NCI-H446 (cell line): ENCODE data around the gene MT1A.
"Not testable (repeated sequence)": the region's sequence is repeated elsewhere in the genome, so short reads cannot be mapped to it uniquely, and the experiment has no call there.

Source experiments
- DNase-seq, 2 experiments: peaks; one replicate each; lab custom pipeline; 2025; lab: John Stamatoyannopoulos, UW

The MT1A gene

DNA sequence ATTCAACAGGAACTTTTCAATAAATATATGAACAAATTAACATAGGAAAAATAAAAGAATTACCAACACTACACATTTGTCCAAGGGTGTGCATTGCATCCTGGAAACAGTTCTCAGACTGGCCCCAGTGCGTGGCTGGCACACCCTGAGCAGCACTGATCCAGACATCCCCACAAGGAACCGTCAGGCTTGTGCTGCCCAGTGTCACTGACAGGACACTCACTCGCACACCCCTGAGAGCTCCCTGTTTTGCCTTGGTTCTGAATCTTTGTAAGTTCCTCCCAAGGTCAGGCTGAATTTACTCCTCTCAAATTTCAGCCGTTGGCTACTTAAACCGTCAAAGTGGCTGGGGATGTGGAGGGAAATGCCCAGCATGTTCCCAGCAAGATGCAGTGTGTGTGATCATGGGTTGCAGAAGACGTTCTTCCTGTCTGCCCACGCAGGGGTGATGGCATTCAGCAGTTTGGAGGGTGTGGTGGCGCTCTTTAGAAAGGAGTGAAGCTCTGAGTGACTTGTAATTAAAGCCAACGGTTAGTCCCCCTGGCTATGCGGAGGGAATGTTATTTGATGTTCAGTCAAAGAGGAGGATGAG, 28.4 kb upstream of the MT1A start:
- DNase-seq = no peak

DNA sequence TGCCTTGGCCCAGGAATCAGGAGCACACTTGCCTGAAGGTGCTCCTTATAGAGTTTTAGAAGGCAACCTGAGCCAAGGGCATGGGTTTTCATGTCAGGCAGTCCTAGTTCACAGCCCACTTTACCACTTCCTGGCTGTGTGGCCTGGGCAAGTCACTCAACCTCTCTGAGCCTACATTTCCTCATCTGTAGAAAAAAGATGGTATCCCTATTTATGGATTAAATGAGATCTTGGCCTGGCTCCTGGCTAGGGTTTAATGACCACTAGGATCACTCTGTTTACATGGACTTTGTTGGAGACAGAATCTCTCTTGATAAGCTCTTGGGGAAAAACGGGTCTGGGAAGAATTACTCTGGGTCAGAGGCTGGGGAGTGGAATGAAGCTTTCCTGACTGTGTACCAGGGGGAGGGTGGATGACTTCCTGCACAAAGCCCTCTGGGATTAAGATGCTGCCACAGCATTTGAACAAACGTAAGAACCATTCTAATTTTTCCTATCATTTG, 27.8 kb upstream of the MT1A start:
- DNase-seq = no peak

DNA sequence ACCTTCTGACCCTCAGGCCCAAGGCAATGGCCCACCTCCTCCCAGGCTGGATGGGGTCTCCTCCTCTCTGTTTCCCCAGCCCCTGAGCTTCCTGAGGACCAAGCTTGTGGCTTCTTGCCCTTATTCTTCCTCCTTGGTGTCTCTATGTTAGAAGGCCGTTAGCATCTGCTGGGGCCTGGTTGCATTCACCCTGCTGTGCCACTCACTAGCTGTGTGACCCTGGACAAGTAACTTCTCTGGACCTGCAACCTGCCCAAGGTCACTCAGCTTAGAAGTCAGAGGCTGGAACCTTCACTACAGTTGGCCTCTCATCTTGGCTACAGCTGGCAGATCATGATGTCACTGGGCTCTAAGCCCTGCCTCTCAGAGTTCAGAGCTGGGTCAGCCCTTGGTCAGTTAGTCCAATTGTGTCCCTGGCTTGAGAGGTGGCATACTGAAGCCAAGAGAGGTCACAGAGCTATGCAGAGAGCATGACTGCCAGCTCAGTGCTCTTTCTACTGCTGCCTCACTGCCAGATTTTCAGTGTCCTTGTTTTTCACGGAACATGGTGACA, 27.1 kb upstream of the MT1A start:
- no peak for DNase-seq

DNA sequence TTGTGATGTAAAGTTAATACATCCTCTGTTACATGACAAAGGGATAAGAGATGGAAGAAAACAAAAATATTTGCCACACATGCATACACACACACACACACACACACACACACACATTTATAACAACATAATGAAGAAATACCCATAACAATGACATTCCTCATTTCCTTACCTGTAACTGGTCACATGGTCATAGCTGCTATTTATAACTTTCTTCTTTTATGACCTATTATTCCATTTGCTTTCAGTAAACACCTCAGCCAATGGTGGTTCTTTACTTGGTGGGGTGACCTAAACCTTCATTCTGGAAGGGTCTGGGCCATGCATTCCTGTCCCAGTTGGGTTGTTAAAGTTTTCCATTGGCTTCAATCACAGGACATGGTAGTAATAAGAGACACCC, 24.8 kb upstream of the MT1A start:
- DNase-seq = no peak

DNA sequence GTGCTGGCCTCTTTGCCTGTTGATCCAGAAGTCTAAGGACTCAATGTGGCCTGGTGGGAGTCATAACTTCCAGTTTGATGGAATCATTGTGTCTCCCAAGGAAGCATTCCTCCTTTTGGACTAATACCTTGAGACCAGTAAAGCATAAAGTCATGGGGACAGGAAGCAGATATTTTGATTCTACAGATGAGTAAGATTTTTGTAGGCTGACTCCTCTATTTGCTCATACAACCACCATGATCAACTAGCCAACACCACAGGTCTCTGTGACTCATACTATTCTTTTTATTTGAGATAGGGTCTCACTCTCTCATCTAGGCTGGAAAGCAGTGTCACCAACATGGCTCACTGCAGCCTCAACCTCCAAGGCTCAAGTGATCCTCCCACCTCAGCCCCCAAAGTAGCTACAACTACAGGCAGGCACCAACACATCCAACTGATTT, 23.9 kb upstream of the MT1A start:
- no peak for DNase-seq

DNA sequence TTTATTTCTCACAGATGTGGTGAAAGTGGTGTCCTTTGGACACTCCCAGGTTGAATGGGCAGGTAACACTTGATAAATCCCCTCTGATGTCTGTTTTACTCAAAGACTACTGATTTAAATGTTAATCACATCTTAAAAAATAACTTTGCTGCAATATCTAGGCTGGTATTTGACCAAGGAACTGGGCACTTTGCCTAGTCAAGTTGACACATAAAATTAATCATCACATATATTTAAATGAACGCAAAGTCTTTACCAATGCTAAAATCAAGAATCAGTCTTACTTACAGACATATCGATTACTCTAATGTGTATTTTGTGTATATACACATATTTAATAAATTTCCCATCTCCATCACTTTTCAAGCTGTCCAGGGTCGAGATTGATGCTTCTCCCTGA, 23.1 kb upstream of the MT1A start:
- DNase-seq = no peak

DNA sequence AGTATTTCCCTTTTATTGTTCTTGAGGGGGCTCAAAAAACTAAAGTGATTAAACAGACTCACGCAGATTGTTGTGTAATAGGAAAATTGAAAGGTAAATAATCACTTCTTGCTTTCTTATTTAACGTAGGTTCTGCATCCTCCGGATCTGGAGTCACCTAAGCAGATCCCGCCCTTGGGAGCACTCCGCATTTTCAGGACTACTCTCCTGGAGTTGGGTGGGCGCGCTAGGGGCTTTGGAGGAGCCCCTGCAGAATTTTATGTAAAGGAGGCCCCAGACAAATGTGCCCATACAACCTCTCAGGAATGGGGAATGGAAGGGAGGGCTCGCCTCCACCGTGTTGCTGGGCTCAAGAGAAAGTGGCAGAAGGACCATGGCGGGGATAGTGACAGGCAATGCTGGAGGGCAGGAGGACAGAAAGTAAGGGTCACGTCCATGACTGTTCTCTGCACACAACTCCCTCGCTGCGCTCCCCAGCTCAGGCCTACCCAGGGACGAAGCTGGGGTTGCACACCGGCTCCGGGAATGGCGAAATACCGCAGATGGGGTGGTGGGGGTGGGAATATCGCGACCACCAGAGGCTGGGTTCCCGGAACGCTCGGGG, 21.8 kb upstream of the MT1A start:
- DNase-seq = no peak

DNA sequence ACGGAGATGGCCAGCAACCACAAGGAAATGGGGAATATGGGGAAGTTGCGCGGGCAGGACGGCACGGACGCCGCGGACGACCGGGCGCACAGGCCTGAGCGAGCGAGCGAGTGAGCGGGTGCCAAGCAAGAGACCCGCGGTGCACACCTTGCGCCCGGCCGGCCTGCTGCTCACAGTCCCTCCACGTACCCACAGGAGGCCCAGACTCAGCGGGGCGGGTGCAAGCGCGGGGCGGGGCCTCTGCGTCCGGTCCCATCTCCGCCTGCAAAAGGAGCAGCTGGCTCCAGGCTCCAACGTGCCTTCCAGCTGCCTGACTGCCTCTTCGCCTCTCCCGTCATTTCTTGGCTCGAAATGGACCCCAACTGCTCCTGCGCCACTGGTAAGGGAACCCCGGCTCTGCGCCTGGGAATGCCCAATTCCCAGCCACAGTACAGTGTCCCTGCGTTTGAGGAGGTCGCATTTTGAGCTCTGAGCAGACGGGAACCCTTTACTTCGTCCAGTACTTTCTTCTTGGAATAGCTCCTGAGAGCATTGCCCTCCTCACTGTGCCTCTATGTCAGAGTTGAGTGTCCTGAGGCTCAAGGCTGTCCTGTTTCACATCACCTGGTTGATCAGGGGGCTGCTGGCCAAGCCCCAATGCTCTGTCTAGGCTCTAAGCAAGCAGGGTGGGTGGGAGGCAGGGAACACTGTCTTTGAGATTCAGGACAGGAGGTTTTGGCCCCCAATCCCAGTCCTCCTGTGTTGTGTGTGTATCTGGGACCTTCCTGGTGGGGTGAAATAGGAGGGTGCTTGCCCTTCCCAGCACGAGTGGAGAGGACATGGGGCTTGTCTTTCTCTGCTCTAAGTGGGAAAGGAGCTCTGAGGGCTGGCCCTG, 21.0 kb upstream of the MT1A start:
- DNase-seq = no peak

DNA sequence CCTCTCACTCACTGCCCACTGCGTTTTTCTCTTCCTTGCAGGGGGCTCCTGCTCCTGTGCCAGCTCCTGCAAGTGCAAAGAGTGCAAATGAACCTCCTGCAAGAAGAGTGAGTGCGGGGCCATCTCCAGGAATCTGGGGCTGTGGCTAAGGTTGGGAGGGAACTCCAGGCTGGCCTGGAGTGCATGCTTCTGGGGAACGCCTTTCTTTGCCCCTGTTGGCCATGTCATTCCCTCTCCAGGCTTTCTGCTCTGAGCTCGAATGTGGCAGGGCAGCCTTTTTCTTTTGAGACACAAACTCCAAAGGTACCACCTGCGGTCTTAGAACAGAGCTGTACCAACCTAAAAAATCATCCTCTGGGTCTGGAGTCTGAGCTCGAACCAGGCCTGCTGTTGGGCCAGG, 20.3 kb upstream of the MT1A start:
- DNase-seq = no peak

DNA sequence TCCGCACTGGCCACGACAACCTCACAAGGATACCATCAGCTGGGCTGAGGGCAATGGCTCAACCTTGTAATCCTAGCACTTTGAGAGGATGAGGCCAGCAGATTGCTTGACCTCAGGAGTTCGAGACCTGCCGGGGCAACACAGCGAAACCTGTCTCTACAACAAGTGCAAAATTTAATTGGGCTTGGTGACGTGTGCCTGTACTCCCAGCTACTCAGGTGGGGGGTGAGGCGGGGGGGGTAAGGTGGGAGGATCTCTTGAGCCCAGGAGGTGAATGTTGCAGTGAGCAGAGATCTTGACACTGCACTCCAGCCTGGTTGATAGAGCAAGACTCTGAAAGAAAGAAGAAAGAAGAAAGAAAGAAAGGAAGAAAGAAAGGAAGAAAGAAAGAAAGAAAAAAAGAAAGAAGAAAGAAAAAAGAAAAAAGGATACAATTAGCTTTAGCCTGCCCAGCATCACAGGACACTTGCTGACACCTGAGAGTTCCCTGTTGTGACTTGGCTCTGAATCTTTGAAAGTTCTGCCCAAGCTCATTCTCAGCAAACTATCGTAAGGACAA, 18.0 kb upstream of the MT1A start:
- no peak for DNase-seq

DNA sequence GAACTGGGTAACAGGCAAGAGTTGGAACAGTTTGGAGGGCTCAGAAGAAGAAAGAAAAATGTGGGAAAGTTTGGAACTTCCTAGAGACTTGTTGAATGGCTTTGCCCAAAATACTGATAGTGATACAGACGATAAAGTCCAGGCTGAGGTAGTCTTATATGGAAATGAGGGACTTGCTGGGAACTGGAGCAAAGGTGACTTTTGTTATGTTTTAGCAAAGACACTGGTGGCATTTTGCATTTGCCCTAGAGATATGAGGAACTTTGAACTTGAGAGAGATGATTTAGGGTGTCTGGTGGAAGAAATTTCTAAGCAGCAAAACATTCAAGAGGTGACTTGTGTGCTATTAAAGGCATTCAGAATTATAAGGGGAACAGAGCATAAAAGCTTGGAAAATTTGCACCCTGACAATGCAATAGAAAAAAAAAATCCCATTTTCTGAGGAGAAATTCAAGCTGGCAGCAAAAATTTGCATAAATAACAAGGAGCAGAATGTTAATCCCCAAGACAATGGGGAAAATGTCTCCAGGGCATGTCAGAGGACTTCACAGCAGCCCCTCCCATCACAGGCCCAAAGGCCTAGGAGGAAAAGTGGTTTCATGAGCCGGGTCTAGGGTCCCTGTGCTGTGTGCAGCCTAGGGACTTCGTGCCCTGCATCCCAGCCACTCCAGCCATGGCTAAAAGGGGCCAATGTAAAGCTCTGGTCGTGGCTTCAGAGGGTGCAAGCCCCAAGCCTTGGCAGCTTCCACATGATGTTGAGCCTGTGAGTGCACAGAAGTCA, 16.6 kb upstream of the MT1A start:
- not testable (repeated sequence) for DNase-seq

DNA sequence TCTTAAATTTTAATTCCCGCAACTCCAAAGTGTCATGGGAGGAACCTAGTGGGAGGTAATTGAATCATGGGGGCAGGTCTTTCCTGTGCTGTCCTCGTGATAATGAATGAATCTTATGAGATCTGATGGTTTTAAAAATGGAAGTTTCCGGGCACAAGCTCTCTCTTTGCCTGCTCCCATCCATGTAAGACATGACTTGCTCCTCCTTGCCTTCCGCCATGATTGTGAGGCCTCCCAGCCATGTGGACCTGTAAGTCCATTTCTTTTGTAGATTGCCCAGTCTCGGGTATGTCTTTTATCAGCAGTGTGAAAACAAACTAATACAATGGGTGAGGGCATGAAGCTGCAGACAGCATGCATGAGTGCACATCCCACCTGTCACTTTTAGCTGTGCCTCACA, 15.3 kb upstream of the MT1A start:
- DNase-seq = not testable (repeated sequence)

DNA sequence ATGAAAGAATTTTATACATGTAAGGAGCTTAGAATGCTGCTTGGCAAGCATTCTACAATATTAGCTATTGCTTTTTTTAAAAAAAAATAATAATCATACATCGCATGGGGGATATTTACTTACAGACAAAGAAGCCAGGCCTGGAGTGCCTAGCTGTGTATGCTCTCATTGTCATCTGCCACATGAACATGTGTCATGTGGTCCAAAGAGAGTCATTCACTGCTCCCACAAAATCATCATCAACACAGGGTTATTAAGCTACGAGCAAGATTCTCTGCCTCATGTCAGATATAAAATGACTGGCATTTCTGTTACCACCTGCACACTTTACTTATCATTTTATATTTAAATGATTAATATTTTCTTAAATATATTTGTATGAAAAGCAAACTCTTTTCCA, 14.8 kb upstream of the MT1A start:
- no peak for DNase-seq

DNA sequence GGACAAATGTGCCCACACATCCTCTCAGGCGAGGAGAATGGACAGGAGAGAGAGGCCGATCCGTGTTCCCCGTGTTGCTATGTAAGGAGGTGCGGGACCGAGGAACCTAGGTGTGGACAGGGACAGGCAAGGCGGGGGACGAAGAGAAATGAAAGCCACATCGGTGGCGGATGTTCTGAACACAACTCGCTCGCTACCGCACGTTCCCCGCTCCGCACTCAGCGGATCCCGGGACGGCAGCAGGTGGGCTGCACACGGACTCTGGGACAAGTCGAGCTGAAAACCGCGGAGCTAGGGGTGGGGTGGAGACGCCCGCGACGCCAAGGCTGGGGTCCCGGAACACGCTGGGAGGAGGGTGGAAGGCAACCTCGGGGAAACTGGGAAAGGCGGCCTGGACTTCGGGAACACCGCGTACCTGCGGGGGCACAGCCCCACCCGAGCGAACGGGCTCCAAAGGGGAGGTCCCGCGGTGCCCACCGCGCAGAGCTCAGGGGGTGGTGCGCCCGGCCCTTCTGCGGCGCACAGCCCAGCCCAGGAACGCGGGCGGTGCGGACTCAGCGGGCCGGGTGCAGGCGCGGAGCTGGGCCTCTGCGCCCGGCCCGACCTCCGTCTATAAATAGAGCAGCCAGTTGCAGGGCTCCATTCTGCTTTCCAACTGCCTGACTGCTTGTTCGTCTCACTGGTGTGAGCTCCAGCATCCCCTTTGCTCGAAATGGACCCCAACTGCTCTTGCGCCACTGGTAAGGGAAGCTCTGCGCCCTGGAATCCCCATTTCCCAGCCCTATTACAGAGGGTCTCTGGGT, 13.1 kb upstream of the MT1A start, which contains the start of gene MT1E:
Gene MT1E (plus strand): TSS at position 642 of the 803 bp plus-strand sequence. CDS start 71 bp downstream, at position 713.
- DNase-seq = no peak

DNA sequence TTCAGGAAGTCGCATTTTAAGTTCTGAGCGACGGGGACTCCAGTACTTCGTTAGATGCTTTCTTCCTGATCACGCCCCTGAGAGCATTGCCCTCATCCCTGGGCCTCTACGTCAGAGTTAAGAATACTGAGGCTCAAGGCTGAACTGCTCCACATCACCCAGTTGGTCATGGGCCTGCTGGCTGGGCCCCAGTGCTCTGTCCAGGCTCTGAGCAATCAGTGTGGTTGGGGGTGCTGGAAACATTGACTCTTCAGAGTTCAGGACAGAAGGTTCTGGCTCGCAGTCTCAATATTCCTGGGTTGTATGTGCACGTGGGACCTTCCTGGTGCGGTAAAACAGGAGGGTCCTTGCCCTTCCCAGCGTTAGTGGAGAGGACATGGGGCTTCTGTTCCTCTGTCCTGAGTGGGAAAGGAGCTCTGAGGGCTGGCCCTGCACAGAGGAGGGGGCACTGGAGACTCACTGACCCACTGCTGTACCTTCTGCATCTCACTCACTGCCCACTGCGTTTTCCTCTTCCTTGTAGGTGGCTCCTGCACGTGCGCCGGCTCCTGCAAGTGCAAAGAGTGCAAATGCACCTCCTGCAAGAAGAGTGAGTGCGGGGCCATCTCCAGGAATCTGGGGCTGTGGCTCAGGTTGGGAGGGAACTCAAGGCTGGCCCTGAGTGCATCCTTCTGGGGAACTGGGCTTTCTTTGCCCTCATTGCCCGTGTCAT, 12.4 kb upstream of the MT1A start:
- no peak for DNase-seq

DNA sequence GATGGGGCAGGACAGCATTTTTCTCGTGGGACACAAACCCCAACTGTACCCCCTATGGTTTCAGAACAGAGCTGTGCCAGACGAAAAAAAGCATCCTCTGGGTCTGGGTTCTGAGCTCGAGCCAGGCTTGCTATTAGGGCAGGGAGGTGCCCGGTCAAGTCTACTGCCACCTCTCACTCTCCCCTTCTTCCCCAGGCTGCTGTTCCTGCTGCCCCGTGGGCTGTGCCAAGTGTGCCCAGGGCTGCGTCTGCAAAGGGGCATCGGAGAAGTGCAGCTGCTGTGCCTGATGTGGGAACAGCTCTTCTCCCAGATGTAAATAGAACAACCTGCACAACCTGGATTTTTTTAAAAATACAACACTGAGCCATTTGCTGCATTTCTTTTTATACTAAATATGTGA, 11.8 kb upstream of the MT1A start:
- DNase-seq = no peak

DNA sequence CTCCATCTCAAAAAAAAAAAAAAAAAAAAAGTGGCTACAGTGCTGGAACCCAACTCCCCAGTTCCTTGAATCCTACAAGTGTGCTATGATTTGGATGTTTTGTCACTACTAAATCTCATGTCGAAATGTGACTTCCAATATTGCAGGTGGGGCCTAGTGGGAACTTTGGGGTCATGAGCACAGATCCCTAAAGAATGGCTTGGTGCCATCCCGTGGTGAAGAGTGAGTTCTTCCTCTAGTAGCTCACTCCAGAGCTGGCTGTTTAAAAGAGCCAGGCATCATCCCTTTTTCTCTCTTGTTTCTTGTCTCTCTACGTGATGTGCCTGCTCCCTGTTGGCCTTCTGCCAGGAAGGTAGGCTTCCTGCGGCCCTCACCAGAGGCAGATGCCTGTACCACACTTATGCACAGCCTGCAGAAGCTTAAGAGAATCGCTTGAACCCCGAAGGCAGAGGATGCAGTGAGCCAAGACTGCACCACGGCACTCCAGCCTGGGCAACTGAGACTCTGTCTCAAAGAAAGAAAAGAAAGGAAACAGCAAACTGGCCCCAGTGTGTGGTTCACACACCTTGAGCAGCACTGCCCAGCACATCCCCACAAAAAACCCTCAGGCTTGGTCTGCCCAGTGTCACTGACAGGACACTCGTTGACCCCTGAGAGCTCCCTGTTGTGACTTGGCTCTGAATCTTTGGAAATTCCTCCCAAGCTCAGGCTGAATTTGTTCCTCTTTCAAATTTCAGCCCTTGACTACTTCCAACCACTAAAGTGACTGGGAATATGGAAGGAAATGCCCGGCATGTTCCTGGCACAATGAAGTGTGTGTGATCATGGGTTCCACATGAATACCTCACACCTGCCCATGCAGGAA, 9.7 kb upstream of the MT1A start:
- DNase-seq = no peak

DNA sequence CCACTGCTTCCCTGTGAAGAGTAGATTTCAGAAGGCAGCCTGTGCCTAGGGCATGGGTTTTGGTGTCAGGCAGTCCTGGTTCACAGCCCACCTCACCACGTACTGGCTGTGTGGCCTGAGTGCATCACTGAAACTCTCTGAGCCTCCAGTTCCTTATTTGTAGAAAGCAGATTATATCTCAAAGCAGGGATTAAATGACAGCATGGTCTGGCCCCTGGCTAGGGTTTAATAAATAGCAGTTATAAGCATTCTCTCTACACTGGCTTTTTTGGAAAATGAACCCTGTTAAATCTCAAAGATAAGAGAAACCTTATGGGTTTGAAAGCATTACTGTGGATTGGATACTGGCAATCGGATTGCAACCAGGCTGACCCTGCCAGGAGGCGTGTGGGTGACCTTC, 8.9 kb upstream of the MT1A start:
- no peak for DNase-seq

DNA sequence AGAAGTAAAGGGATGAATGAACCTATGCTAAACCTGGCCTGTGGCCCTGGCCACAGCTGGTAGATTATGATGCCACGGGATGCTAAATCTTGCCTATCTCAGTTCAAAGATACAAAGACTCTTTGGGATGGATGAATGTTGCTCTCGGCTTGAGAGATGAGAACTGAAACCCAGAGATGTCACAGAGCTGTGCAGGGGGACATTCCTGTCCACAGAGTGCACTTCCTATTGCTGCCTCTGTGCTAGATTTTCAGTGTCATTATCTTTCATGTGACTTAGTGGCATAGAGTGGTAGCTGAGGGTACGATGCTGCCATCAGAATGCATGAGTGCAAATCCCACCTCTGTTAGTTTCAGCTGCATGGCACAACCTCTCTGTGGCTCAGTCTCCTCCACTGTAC, 8.3 kb upstream of the MT1A start:
- DNase-seq = no peak
